ENCODE measurements around the gene CDK6. TPM values are rescaled to one million over a fixed set of nuclear protein-coding genes. Genes with fewer than 3 reads are reported as not detected.

Gene CDK6
- total RNA-seq, 1 donor from 2014 or later = 274 TPM

GRCh38 chr7:92704858-92705257 lies 131.5 kb downstream of the CDK6 start:
- intact Hi-C loops (cut with micrococcal nuclease) = loop anchor here (5.0 kb wide), 1 partner anchor 332 kb away; no protein-coding TSS in a partner anchor
- no peak for DNase-seq
- H3K9me3 Mint-ChIP-seq = no peaks in the 10 kb centered on the region
- H3K27me3 Mint-ChIP-seq = no peaks in the 10 kb centered on the region
- H3K4me3 Mint-ChIP-seq = no peak overlapping the region
- H3K27ac Mint-ChIP-seq = no peak overlapping the region
- peaks cover 40% of the 10 kb centered on the region for H3K4me1 Mint-ChIP-seq
- H3K36me3 Mint-ChIP-seq (ENCODE audit: low read depth) = peaks cover 51% of the 10 kb centered on the region

- H3K9me3 Mint-ChIP-seq = no peaks in the 10 kb centered on the region
- DNase-seq = no peak
- no peak overlapping the region for H3K27ac Mint-ChIP-seq
- intact Hi-C loops (cut with micrococcal nuclease) = loop anchor here (1.0 kb wide), 1 partner anchor 351 kb away; no protein-coding TSS in a partner anchor
- peaks cover 30% of the 10 kb centered on the region for H3K4me1 Mint-ChIP-seq
- peaks cover 39% of the 10 kb centered on the region for H3K36me3 Mint-ChIP-seq (ENCODE audit: low read depth)
- no peaks in the 10 kb centered on the region for H3K27me3 Mint-ChIP-seq
- no peak overlapping the region for H3K4me3 Mint-ChIP-seq
Observed at GRCh38 chr7:92702535-92702934, 133.8 kb downstream of the CDK6 start.

GRCh38 chr7:92699966-92700514 lies 136.3 kb downstream of the CDK6 start:
- Mint-ChIP-seq H3K9me3 (no peaks in the 10 kb centered on the region), H3K4me3 (no peak overlapping the region), H3K4me1 (peaks cover 29% of the 10 kb centered on the region), H3K27me3 (no peaks in the 10 kb centered on the region), H3K27ac (peak overlapping the region; percentile 60), H3K36me3 (ENCODE audit: low read depth) (peaks cover 33% of the 10 kb centered on the region)
- intact Hi-C loops (cut with micrococcal nuclease) = loop anchor here (5.0 kb wide), 1 partner anchor 62 kb away; no protein-coding TSS in a partner anchor
- DNase-seq = peak; percentile 56

GRCh38 chr7:92699560-92699959 lies 136.8 kb downstream of the CDK6 start:
- Mint-ChIP-seq H3K9me3 (no peaks in the 10 kb centered on the region), H3K27me3 (no peaks in the 10 kb centered on the region), H3K36me3 (ENCODE audit: low read depth) (peaks cover 32% of the 10 kb centered on the region), H3K27ac (no peak overlapping the region), H3K4me3 (no peak overlapping the region), H3K4me1 (peaks cover 34% of the 10 kb centered on the region)
- intact Hi-C loops (cut with micrococcal nuclease) = loop anchor here (5.0 kb wide), 1 partner anchor 63 kb away; no protein-coding TSS in a partner anchor
- peak; percentile 52 for DNase-seq

GRCh38 chr7:92698237-92698841 lies 138.0 kb downstream of the CDK6 start:
- intact Hi-C loops (cut with micrococcal nuclease) = loop anchor here (5.0 kb wide), 1 partner anchor 64 kb away; no protein-coding TSS in a partner anchor
- H3K4me1 Mint-ChIP-seq = peaks cover 39% of the 10 kb centered on the region
- H3K9me3 Mint-ChIP-seq = peaks cover 4% of the 10 kb centered on the region
- no peaks in the 10 kb centered on the region for H3K27me3 Mint-ChIP-seq
- DNase-seq = no peak
- peaks cover 30% of the 10 kb centered on the region for H3K36me3 Mint-ChIP-seq (ENCODE audit: low read depth)
- no peak overlapping the region for H3K4me3 Mint-ChIP-seq
- H3K27ac Mint-ChIP-seq = no peak overlapping the region

- Mint-ChIP-seq H3K27ac (no peak overlapping the region), H3K9me3 (peaks cover 4% of the 10 kb centered on the region), H3K27me3 (no peaks in the 10 kb centered on the region), H3K4me3 (no peak overlapping the region), H3K4me1 (peaks cover 43% of the 10 kb centered on the region), H3K36me3 (ENCODE audit: low read depth) (peaks cover 33% of the 10 kb centered on the region)
- intact Hi-C loops (cut with micrococcal nuclease) = loop anchor here (5.0 kb wide), 1 partner anchor 65 kb away; no protein-coding TSS in a partner anchor
- peak; percentile 54 for DNase-seq
Observed at GRCh38 chr7:92697414-92697813, 139.0 kb downstream of the CDK6 start.

- DNase-seq = no peak
- Mint-ChIP-seq H3K27ac (no peak overlapping the region), H3K4me1 (peaks cover 45% of the 10 kb centered on the region), H3K36me3 (ENCODE audit: low read depth) (peaks cover 36% of the 10 kb centered on the region), H3K9me3 (peaks cover 4% of the 10 kb centered on the region), H3K27me3 (no peaks in the 10 kb centered on the region), H3K4me3 (no peak overlapping the region)
- intact Hi-C loops (cut with micrococcal nuclease) = loop anchor here (5.0 kb wide), 1 partner anchor 65 kb away; no protein-coding TSS in a partner anchor
Observed at GRCh38 chr7:92697012-92697411, 139.4 kb downstream of the CDK6 start.

- no peak for DNase-seq
- peaks cover 50% of the 10 kb centered on the region for H3K4me1 Mint-ChIP-seq
- no peak overlapping the region for H3K27ac Mint-ChIP-seq
- no peaks in the 10 kb centered on the region for H3K27me3 Mint-ChIP-seq
- peaks cover 4% of the 10 kb centered on the region for H3K9me3 Mint-ChIP-seq
- peaks cover 39% of the 10 kb centered on the region for H3K36me3 Mint-ChIP-seq (ENCODE audit: low read depth)
- intact Hi-C loops (cut with micrococcal nuclease) = loop anchor here (5.0 kb wide), 1 partner anchor 66 kb away; no protein-coding TSS in a partner anchor
- no peak overlapping the region for H3K4me3 Mint-ChIP-seq
Observed at GRCh38 chr7:92696584-92696983, 139.8 kb downstream of the CDK6 start.

GRCh38 chr7:92695308-92696261 lies 140.8 kb downstream of the CDK6 start:
- peaks cover 35% of the 10 kb centered on the region for H3K36me3 Mint-ChIP-seq (ENCODE audit: low read depth)
- peak overlapping the region; percentile 76 for H3K4me3 Mint-ChIP-seq
- no peak for DNase-seq
- H3K4me1 Mint-ChIP-seq = peaks cover 51% of the 10 kb centered on the region
- H3K27me3 Mint-ChIP-seq = no peaks in the 10 kb centered on the region
- peaks cover 4% of the 10 kb centered on the region for H3K9me3 Mint-ChIP-seq
- intact Hi-C loops (cut with micrococcal nuclease) = loop anchor here (5.0 kb wide), 1 partner anchor 67 kb away; no protein-coding TSS in a partner anchor
- peak overlapping the region; percentile 76 for H3K27ac Mint-ChIP-seq

GRCh38 chr7:92694211-92694610 lies 142.2 kb downstream of the CDK6 start:
- intact Hi-C loops (cut with micrococcal nuclease) = no loop called here
- H3K4me3 Mint-ChIP-seq = no peak overlapping the region

GRCh38 chr7:92693519-92693918 lies 142.9 kb downstream of the CDK6 start:
- H3K9me3 Mint-ChIP-seq = peaks cover 10% of the 10 kb centered on the region
- no peak overlapping the region for H3K27ac Mint-ChIP-seq
- no peaks in the 10 kb centered on the region for H3K27me3 Mint-ChIP-seq

More at GRCh38 chr7:92694211-92694610, 142.2 kb downstream of the CDK6 start:
- peaks cover 10% of the 10 kb centered on the region for H3K9me3 Mint-ChIP-seq
- H3K36me3 Mint-ChIP-seq (ENCODE audit: low read depth) = peaks cover 42% of the 10 kb centered on the region
- DNase-seq = no peak
- H3K4me1 Mint-ChIP-seq = peaks cover 55% of the 10 kb centered on the region
- H3K27ac Mint-ChIP-seq = no peak overlapping the region
- no peaks in the 10 kb centered on the region for H3K27me3 Mint-ChIP-seq

GRCh38 chr7:92691578-92691977 lies 144.8 kb downstream of the CDK6 start:
- H3K36me3 Mint-ChIP-seq (ENCODE audit: low read depth) = peaks cover 64% of the 10 kb centered on the region
- DNase-seq = peak; percentile 83
- intact Hi-C loops (cut with micrococcal nuclease) = loop anchor here (1.0 to 2.0 kb wide), 4 partner anchors 142 to 365 kb away; no protein-coding TSS in a partner anchor

More at GRCh38 chr7:92693519-92693918, 142.9 kb downstream of the CDK6 start:
- intact Hi-C loops (cut with micrococcal nuclease) = loop anchor here (1.0 kb wide), 1 partner anchor 13 kb away; no protein-coding TSS in a partner anchor
- DNase-seq = no peak
- peaks cover 61% of the 10 kb centered on the region for H3K4me1 Mint-ChIP-seq
- H3K4me3 Mint-ChIP-seq = no peak overlapping the region
- peaks cover 49% of the 10 kb centered on the region for H3K36me3 Mint-ChIP-seq (ENCODE audit: low read depth)

More at GRCh38 chr7:92691578-92691977, 144.8 kb downstream of the CDK6 start:
- peaks cover 68% of the 10 kb centered on the region for H3K4me1 Mint-ChIP-seq
- H3K4me3 Mint-ChIP-seq = peak overlapping the region; percentile 56
- H3K27me3 Mint-ChIP-seq = no peaks in the 10 kb centered on the region
- peak overlapping the region; percentile 87 for H3K27ac Mint-ChIP-seq
- peaks cover 10% of the 10 kb centered on the region for H3K9me3 Mint-ChIP-seq

Measured in activated CD4-positive, alpha-beta T cell treated with anti-CD3 and anti-CD28 coated beads, Interleukin-2, amount 10 ng/mL, durations not matched to agents 24 days and 14 days (primary cell).